ENCODE measurements around the gene KIFC1.
"Not testable (repeated sequence)": the region's sequence is repeated elsewhere in the genome, so short reads cannot be mapped to it uniquely, and the experiment has no call there.

DNA sequence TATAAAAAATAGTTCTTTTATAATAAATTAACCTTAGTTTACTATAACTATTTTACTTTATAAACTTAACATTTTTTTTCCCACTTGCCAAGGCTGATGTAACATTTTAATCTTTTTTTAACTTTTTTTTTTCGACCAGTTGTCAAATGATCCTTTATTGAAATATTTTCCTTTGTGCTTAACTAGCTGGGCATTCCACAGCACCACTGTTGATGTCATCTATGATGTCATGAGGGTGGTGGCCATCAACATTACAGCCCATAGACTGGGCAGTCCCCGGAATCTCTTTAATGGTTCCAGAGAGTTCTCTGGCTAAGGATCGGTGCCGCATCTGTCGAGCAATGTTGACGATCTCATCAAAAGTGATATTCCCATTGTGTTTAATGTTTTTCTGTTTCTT, 8.3 kb downstream of the KIFC1 start:
- TF ChIP-seq, protein P1, sequence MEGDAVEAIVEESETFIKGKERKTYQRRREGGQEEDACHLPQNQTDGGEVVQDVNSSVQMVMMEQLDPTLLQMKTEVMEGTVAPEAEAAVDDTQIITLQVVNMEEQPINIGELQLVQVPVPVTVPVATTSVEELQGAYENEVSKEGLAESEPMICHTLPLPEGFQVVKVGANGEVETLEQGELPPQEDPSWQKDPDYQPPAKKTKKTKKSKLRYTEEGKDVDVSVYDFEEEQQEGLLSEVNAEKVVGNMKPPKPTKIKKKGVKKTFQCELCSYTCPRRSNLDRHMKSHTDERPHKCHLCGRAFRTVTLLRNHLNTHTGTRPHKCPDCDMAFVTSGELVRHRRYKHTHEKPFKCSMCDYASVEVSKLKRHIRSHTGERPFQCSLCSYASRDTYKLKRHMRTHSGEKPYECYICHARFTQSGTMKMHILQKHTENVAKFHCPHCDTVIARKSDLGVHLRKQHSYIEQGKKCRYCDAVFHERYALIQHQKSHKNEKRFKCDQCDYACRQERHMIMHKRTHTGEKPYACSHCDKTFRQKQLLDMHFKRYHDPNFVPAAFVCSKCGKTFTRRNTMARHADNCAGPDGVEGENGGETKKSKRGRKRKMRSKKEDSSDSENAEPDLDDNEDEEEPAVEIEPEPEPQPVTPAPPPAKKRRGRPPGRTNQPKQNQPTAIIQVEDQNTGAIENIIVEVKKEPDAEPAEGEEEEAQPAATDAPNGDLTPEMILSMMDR (IDR thresholded peaks at IDR 0.05 in 4 of 5, conservative IDR thresholded peaks at IDR 0.05 in 1 of 5): not testable (repeated sequence)
- TF ChIP-seq POLR2A (IDR thresholded peaks at IDR 0.05): not testable (repeated sequence)

All from gastrocnemius medialis (tissue), 4 donors.